Endothelial cell of umbilical vein (primary cell): Measurements from ENCODE around the gene HID1. TPM values are rescaled to one million over a fixed set of nuclear protein-coding genes. Genes with fewer than 3 reads are reported as not detected.

Experiments
- BruUV-seq: library from RNA; stranded (reverse); fragments of 400-500 nt; replicated peaks from 2 replicates; lab custom pipeline; 2021; lab: Mats Ljungman, UMichigan
- CTCF ChIA-PET: fragments of 300-600, 350-600 bp; sonication (Branson Sonifier 250); formaldehyde crosslinking; loops from one replicate; lab custom pipeline; 2021; ENCODE audit warnings: antibody characterized with exemption, inconsistent platforms; lab: Charles Lee
- POLR2A ChIA-PET: fragments of 300-600, 350-600 bp; sonication (Branson Sonifier 250); formaldehyde crosslinking; loops from one replicate; lab custom pipeline; 2021; ENCODE audit warnings: antibody characterized with exemption, inconsistent platforms; lab: Charles Lee
- DNase-seq: peaks from one replicate; pipeline ENCODE4 v3.0.0-alpha.2; 2011; ENCODE audit warnings: low read depth, low spot score
- FAIRE-seq: peaks from 2 replicates; lab custom pipeline; 2011; peaks lifted over from hg19 to GRCh38; lab: Jason Lieb, UNC
- H2AFZ ChIP-seq: 2 replicates; pipeline ENCODE4 v1.6.0; 2012; ENCODE audit warnings: low read depth, low read length, control low read depth, inconsistent platforms
- H3K27ac ChIP-seq: 2 replicates; pipeline ENCODE4 v1.5.1; 2011; ENCODE audit warnings: low read depth, mild to moderate bottlenecking, control low read depth, low read length, moderate library complexity; ENCODE audit not compliant: insufficient read depth
- H3K27me3 ChIP-seq, 2 experiments: 2 replicates each; pipeline versions ENCODE4 v1.6.0 to v1.6.1; 2011; ENCODE audit warnings: low read length in 2 of 2, mixed read lengths in 1 of 2; ENCODE audit not compliant: control insufficient read depth in 2 of 2, insufficient read depth in 2 of 2
- H3K36me3 ChIP-seq, 2 experiments: 2 replicates in 1 of 2; 3 replicates in 1 of 2; pipeline ENCODE4 v1.5.1; 2011; ENCODE audit warnings: low read length in 2 of 2, mild to moderate bottlenecking in 1 of 2, moderate library complexity in 1 of 2; ENCODE audit not compliant: control insufficient read depth in 2 of 2, insufficient read depth in 2 of 2; ENCODE audit errors: extremely low read depth in 1 of 2
- H3K4me1 ChIP-seq: 3 replicates; pipeline ENCODE4 v1.5.1; 2011; ENCODE audit warnings: mild to moderate bottlenecking, low read length; ENCODE audit not compliant: control insufficient read depth, insufficient read depth; ENCODE audit errors: extremely low read depth
- H3K4me2 ChIP-seq: 2 replicates; pipeline ENCODE4 v1.6.1; 2011; ENCODE audit warnings: low read length, control low read depth, mixed read lengths; ENCODE audit not compliant: insufficient read depth
- H3K4me3 ChIP-seq, 3 experiments: fragments of 200-600 bp in 1 of 3; sonication (generic), shearing (Covaris generic) in 1 of 3; replicated peaks in 1 of 3; 2 replicates each; pipeline ENCODE4 v1.5.1; 2011 to 2016; ENCODE audit warnings: control low read depth in 3 of 3, low read length in 3 of 3, mild to moderate bottlenecking in 2 of 3, inconsistent platforms in 1 of 3, low read depth in 1 of 3, moderate library complexity in 1 of 3; ENCODE audit not compliant: insufficient read depth in 1 of 3
- H3K79me2 ChIP-seq: 2 replicates; pipeline ENCODE4 v1.6.0; 2012; ENCODE audit warnings: low read length, inconsistent platforms; ENCODE audit not compliant: control insufficient read depth, insufficient read depth
- H3K9ac ChIP-seq: replicated peaks from 2 replicates; pipeline ENCODE3; 2011; ENCODE audit warnings: low read length, control low read depth; ENCODE audit not compliant: insufficient read depth; ENCODE audit errors: extremely low read depth
- H3K9me1 ChIP-seq: replicated peaks from 3 replicates; pipeline ENCODE4 v1.6.0; 2011; ENCODE audit warnings: mild to moderate bottlenecking, low read length; ENCODE audit not compliant: control insufficient read depth, insufficient read depth; ENCODE audit errors: extremely low read depth
- H3K9me3 ChIP-seq: replicated peaks from 2 replicates; pipeline ENCODE4 v1.5.1; 2012; ENCODE audit warnings: low read length, inconsistent platforms; ENCODE audit not compliant: control insufficient read depth, insufficient read depth
- H4K20me1 ChIP-seq: replicated peaks from 2 replicates; pipeline ENCODE3; 2011; ENCODE audit warnings: mild to moderate bottlenecking, low read length; ENCODE audit not compliant: control insufficient read depth, insufficient read depth; ENCODE audit errors: extremely low read depth
- CTCF ChIP-seq, 2 donors: IDR thresholded peaks; 1 replicate in 1 of 2; 2 replicates in 1 of 2; pipeline ENCODE4 v1.5.1; 2011; ENCODE audit warnings: low read length in 2 of 2, mild to moderate bottlenecking in 2 of 2, moderate library complexity in 2 of 2, control low read depth in 1 of 2, inconsistent platforms in 1 of 2, low read depth in 1 of 2; ENCODE audit not compliant: insufficient read depth in 1 of 2; ENCODE audit errors: extremely low read depth in 1 of 2
- EZH2 ChIP-seq: IDR thresholded peaks from 2 replicates; pipeline ENCODE4 v1.6.1; 2012; ENCODE audit warnings: borderline replicate concordance, low read depth, mild to moderate bottlenecking, moderate library complexity, low read length, inconsistent platforms; ENCODE audit not compliant: severe bottlenecking
- FOS ChIP-seq: IDR thresholded peaks from 2 replicates; pipeline ENCODE4 v1.6.1; 2011; ENCODE audit warnings: mild to moderate bottlenecking, low read length, moderate library complexity, borderline replicate concordance; ENCODE audit not compliant: insufficient read depth
- GATA2 ChIP-seq: IDR thresholded peaks from 2 replicates; pipeline ENCODE4 v1.7.0; 2011; ENCODE audit warnings: low read depth, mild to moderate bottlenecking, moderate library complexity, mixed read lengths, low read length; ENCODE audit not compliant: insufficient read length, insufficient read depth
- JUN ChIP-seq: IDR thresholded peaks from 2 replicates; pipeline ENCODE4 v1.6.1; 2011; ENCODE audit warnings: borderline replicate concordance, low read depth; ENCODE audit not compliant: insufficient read length, insufficient read depth
- MYC ChIP-seq: IDR thresholded peaks from one replicate; pipeline ENCODE4 v1.6.1; 2011; ENCODE audit warnings: mild to moderate bottlenecking, low read depth, low read length
- POLR2A ChIP-seq: IDR thresholded peaks from 2 replicates; pipeline ENCODE4 v1.6.1; 2012; ENCODE audit warnings: low read depth, mild to moderate bottlenecking, control low read depth, low read length
- POLR2AphosphoS5 ChIP-seq: IDR thresholded peaks from 2 replicates; pipeline ENCODE4 v1.6.1; 2012; ENCODE audit warnings: low read depth, mild to moderate bottlenecking, control low read depth, low read length, moderate library complexity; ENCODE audit not compliant: insufficient read depth
- dilution Hi-C: fragments of 300-500 bp; cut with MboI; formaldehyde crosslinking; loops from one replicate; pipeline ENCODE4 v1.15.0; 2019; ENCODE audit warnings: low sequenced_read_pairs; ENCODE audit not compliant: extremely low pct_ligation_motif_present
- intact Hi-C: fragments of 100-400 bp; cut with micrococcal nuclease; formaldehyde crosslinking; loops from one replicate; pipeline ENCODE4 v1.10.0; 2022
- polyA plus RNA-seq, 4 experiments: library from polyadenylated mRNA; depleted of rRNA in 3 of 4; stranded (reverse) in 3 of 4; unstranded in 1 of 4; fragments of >200 nt; gene quantifications; 2 replicates each; pipeline versions ENCODE4 v1.2.1 to v1.2.3, GENCODE V29; 2011 to 2012; ENCODE audit warnings: missing spikeins in 1 of 4
- total RNA-seq: library from RNA; stranded (reverse); gene quantifications from 2 replicates; pipeline ENCODE4 v1.2.3, GENCODE V29; 2021
- TF ChIP-seq, protein P1 (sequence below): IDR thresholded peaks from 2 replicates; pipeline ENCODE4 v1.6.1; 2011; ENCODE audit not compliant: insufficient read depth, insufficient read length

HID1 gene
- total and polyA plus RNA-seq, 2 donors (not counting 3 experiments of a cell fraction or from before 2014, with no cell fraction given), result 41.4 to 53.3 TPM

DNA sequence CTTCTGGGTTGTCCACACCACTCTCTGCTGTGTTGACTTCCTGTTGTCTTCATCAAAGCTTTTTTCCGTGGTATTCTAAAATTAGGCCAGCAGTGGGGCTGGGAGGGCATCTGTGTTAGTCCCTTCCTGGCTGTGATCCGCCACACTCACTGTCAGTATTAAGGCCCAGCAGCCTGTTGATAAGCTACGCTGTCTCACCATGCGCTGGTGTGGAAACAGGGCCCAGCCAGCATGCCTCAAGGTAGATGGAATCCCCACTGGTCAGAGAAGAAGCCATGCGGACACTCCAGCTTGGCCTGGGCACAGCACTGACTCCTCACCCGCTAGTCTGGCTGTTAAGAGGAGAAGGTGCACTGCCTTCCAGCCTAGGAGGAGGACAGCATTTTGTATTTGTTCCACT is 26.2 kb upstream of the HID1 start:
- POLR2A ChIA-PET, result no interaction called here
- Histone ChIP-seq H3K9me1 (no peaks in the 10 kb centered on the region), H3K36me3 (peaks cover 0 to 32% of the 10 kb centered on the region in 2 experiments), H3K79me2 (peaks cover 4% of the 10 kb centered on the region), H4K20me1 (no peaks in the 10 kb centered on the region), H3K27me3 (no peaks in the 10 kb centered on the region), H3K4me2 (no peak overlapping the region), H3K4me3 (no peak overlapping the region), H3K4me1 (no peaks in the 10 kb centered on the region), H2AFZ (no peak overlapping the region), H3K9ac (no peak overlapping the region), H3K9me3 (no peaks in the 10 kb centered on the region), H3K27ac (no peak overlapping the region)
- FAIRE-seq, result no peak
- dilution Hi-C loops (no loop called here), intact Hi-C loops (no loop called here)
- no peak for TF ChIP-seq MYC
- TF ChIP-seq FOS, result no peak
- no peak for TF ChIP-seq POLR2AphosphoS5
- TF ChIP-seq CTCF (IDR thresholded peaks at IDR 0.05; ENCODE audit: extremely low read depth in 1 of 2, insufficient read depth in 1 of 2, low read depth in 1 of 2, low read length in 2 of 2), result no peak
- TF ChIP-seq EZH2, result no peak
- TF ChIP-seq GATA2, result no peak
- TF ChIP-seq POLR2A, result no peak
- TF ChIP-seq, protein P1, sequence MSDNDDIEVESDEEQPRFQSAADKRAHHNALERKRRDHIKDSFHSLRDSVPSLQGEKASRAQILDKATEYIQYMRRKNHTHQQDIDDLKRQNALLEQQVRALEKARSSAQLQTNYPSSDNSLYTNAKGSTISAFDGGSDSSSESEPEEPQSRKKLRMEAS, result no peak
- TF ChIP-seq JUN, result no peak
- DNase-seq, result no peak
- CTCF ChIA-PET, result interaction anchor here (1.8 to 2.3 kb wide), 3 partner anchors 14 to 41 kb away, joined by 7 to 11 read pairs (median 8); partner anchors contain the start of gene MRPL58
- BruUV-seq, result no TSS peak
